ENCODE results near the gene MCC. TPM values are rescaled to one million over a fixed set of nuclear protein-coding genes. Genes with fewer than 3 reads are reported as not detected.

The MCC gene
- total RNA-seq, 1 experiment from 2014 or later: 7.1 TPM

DNA sequence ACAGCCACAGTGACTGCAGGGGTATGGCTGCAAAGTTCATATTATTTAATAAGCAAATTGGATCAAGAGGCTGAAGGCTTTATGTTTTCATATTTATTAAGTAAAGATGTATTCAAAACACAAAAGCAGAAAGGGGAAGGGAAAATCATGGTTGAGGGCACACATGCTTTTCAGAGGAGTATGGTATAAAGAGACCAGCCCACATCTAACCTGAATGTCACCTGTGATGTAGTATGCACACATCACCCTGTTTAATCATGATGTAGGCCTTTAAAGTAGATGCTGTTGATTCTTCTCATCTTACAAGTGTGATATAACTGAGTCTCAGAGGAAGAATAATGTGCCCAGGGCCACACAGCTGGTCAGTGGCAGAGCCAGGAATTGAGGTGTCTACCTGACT is 299.8 kb downstream of the MCC start:
- H3K27ac ChIP-seq (ENCODE audit: low read length): no peak overlapping the region
- H3K4me3 ChIP-seq (ENCODE audit: low read length): no peak overlapping the region
- CTCF ChIA-PET: no interaction called here
- DNase-seq (no peak), ATAC-seq (no peak)
- H3K9ac ChIP-seq (ENCODE audit: low read length): no peak overlapping the region
- no peak for TF ChIP-seq EZH2 (IDR thresholded peaks at IDR 0.05; ENCODE audit: low read length, unreplicated experiment)
- TF ChIP-seq EZH2phosphoT487 (IDR thresholded peaks at IDR 0.05; ENCODE audit: borderline replicate concordance, low read length): no peak
- no peak for TF ChIP-seq CTCF (conservative IDR thresholded peaks at IDR 0.05; ENCODE audit: low read depth, low read length)
- H3K36me3 ChIP-seq (ENCODE audit: low read depth, low read length): no peaks in the 10 kb centered on the region
- H3K4me1 ChIP-seq (ENCODE audit: insufficient read depth, low read length): peaks cover 12% of the 10 kb centered on the region
- no peaks in the 10 kb centered on the region for H3K79me2 ChIP-seq (ENCODE audit: low read length)
- POLR2A ChIA-PET (ENCODE audit: unreplicated experiment): no interaction called here
- no TSS peak for BruUV-seq (replicated peaks)
- H2AFZ ChIP-seq (ENCODE audit: low read length): no peak overlapping the region
- H3K9me2 ChIP-seq (replicated peaks; ENCODE audit: low read length): no peaks in the 10 kb centered on the region
- no peaks in the 10 kb centered on the region for H4K20me1 ChIP-seq (ENCODE audit: low read length)
- intact Hi-C loops (cut with micrococcal nuclease): no loop called here
- no peaks in the 10 kb centered on the region for H3F3A ChIP-seq (ENCODE audit: low read length, unreplicated experiment)
- H3K4me2 ChIP-seq (ENCODE audit: low read length): no peak overlapping the region
- H3K9me3 ChIP-seq (ENCODE audit: low read length): no peaks in the 10 kb centered on the region
- peaks cover 5% of the 10 kb centered on the region; the same call in 1 of the 2 replicates for H3K27me3 ChIP-seq (ENCODE audit: low read length)

- ChIA-PET POLR2A (ENCODE audit: unreplicated experiment) (no interaction called here), CTCF (no interaction called here)
- H3K9ac ChIP-seq (ENCODE audit: low read length): no peak overlapping the region
- H3K4me1 ChIP-seq (ENCODE audit: insufficient read depth, low read length): peaks cover 12% of the 10 kb centered on the region
- H3K27ac ChIP-seq (ENCODE audit: low read length): no peak overlapping the region
- DNase-seq (no peak), ATAC-seq (no peak)
- no peaks in the 10 kb centered on the region for H3F3A ChIP-seq (ENCODE audit: low read length, unreplicated experiment)
- no TSS peak for BruUV-seq (replicated peaks)
- H2AFZ ChIP-seq (ENCODE audit: low read length): no peak overlapping the region
- H3K9me3 ChIP-seq (ENCODE audit: low read length): no peaks in the 10 kb centered on the region
- H3K36me3 ChIP-seq (ENCODE audit: low read depth, low read length): no peaks in the 10 kb centered on the region
- H3K4me2 ChIP-seq (ENCODE audit: low read length): no peak overlapping the region
- H3K79me2 ChIP-seq (ENCODE audit: low read length): no peaks in the 10 kb centered on the region
- H3K4me3 ChIP-seq (ENCODE audit: low read length): no peak overlapping the region
- H3K9me2 ChIP-seq (replicated peaks; ENCODE audit: low read length): no peaks in the 10 kb centered on the region
- H4K20me1 ChIP-seq (ENCODE audit: low read length): no peaks in the 10 kb centered on the region
- intact Hi-C loops (cut with micrococcal nuclease): no loop called here
- peaks cover 5% of the 10 kb centered on the region; the same call in 1 of the 2 replicates for H3K27me3 ChIP-seq (ENCODE audit: low read length)
- TF ChIP-seq CTCF (conservative IDR thresholded peaks at IDR 0.05; ENCODE audit: low read depth, low read length): no peak
- TF ChIP-seq EZH2 (IDR thresholded peaks at IDR 0.05; ENCODE audit: low read length, unreplicated experiment): no peak
Observed at GRCh38 chr5:113187906-113188305, 300.3 kb downstream of the MCC start.

- intact Hi-C loops (cut with micrococcal nuclease): no loop called here
- POLR2A ChIA-PET (ENCODE audit: unreplicated experiment): no interaction called here
- no peak overlapping the region for H3K4me3 ChIP-seq (ENCODE audit: low read length)
- no peaks in the 10 kb centered on the region for H3K9me2 ChIP-seq (replicated peaks; ENCODE audit: low read length)
- BruUV-seq (replicated peaks): no TSS peak
- ATAC-seq: no peak
- no peak for TF ChIP-seq EZH2phosphoT487 (IDR thresholded peaks at IDR 0.05; ENCODE audit: borderline replicate concordance, low read length)
- no peak for TF ChIP-seq CTCF (conservative IDR thresholded peaks at IDR 0.05; ENCODE audit: low read depth, low read length)
- no peak for TF ChIP-seq EZH2 (IDR thresholded peaks at IDR 0.05; ENCODE audit: low read length, unreplicated experiment)
- no peak overlapping the region for H2AFZ ChIP-seq (ENCODE audit: low read length)
- H3K79me2 ChIP-seq (ENCODE audit: low read length): no peaks in the 10 kb centered on the region
- peaks cover 8% of the 10 kb centered on the region; the same call in 1 of the 2 replicates for H3K27me3 ChIP-seq (ENCODE audit: low read length)
- no peaks in the 10 kb centered on the region for H3K36me3 ChIP-seq (ENCODE audit: low read depth, low read length)
- no peaks in the 10 kb centered on the region for H3F3A ChIP-seq (ENCODE audit: low read length, unreplicated experiment)
- CTCF ChIA-PET: no interaction called here
- H3K27ac ChIP-seq (ENCODE audit: low read length): no peak overlapping the region
- no peaks in the 10 kb centered on the region for H3K9me3 ChIP-seq (ENCODE audit: low read length)
- H4K20me1 ChIP-seq (ENCODE audit: low read length): no peaks in the 10 kb centered on the region
- no peak for DNase-seq
- H3K4me1 ChIP-seq (ENCODE audit: insufficient read depth, low read length): peaks cover 12% of the 10 kb centered on the region
- no peak overlapping the region for H3K9ac ChIP-seq (ENCODE audit: low read length)
- no peak overlapping the region for H3K4me2 ChIP-seq (ENCODE audit: low read length)
Observed at GRCh38 chr5:113186061-113186460, 302.2 kb downstream of the MCC start.

All from PC-3 (cell line).